ENCODE results near the gene ARMC5. TPM values are rescaled to one million over a fixed set of nuclear protein-coding genes. Genes with fewer than 3 reads are reported as not detected.

Gene ARMC5
- total RNA-seq, 2 experiments from 2014 or later, result 18.9 to 19.1 TPM

DNA sequence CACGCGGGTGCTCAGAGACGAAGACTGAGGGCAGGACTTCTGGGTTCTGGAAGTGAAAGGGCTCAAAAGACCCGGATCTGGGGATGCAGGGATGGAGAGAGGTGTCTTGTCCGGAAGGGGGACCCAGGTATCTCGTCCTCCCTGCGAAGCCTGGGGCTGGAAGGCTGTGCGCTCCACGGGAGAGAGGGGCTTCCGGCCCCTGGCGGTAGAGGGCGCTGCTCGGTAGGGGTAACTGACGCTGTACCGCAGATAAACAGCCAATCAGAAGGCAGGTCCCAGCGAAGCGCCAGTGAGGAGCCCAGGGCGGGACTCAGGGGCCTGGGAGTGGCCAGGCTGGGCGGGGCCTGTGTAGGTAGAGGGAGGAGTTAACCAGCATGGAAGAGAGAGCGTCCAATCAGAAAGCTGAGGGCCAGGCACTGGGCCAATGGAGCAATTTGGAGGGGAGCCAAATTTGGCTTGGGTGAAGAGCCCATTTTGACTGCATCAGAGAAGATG, 13.5 kb downstream of the ARMC5 start:
- Mint-ChIP-seq H3K27ac (no peak overlapping the region), H3K4me1 (ENCODE audit: low read depth) (peaks cover 30% of the 10 kb centered on the region), H3K27me3 (ENCODE audit: low read depth) (peaks cover 35% of the 10 kb centered on the region), H3K36me3 (ENCODE audit: low read depth) (peaks cover 3% of the 10 kb centered on the region), H3K4me3 (peak overlapping the region; percentile 58), H3K9me3 (ENCODE audit: insufficient read depth) (no peaks in the 10 kb centered on the region)
- POLR2A ChIA-PET, result no interaction called here
- DNase-seq, result peak; percentile 46
- CTCF ChIA-PET, result no interaction called here
- peak; percentile 19 for ATAC-seq

DNA sequence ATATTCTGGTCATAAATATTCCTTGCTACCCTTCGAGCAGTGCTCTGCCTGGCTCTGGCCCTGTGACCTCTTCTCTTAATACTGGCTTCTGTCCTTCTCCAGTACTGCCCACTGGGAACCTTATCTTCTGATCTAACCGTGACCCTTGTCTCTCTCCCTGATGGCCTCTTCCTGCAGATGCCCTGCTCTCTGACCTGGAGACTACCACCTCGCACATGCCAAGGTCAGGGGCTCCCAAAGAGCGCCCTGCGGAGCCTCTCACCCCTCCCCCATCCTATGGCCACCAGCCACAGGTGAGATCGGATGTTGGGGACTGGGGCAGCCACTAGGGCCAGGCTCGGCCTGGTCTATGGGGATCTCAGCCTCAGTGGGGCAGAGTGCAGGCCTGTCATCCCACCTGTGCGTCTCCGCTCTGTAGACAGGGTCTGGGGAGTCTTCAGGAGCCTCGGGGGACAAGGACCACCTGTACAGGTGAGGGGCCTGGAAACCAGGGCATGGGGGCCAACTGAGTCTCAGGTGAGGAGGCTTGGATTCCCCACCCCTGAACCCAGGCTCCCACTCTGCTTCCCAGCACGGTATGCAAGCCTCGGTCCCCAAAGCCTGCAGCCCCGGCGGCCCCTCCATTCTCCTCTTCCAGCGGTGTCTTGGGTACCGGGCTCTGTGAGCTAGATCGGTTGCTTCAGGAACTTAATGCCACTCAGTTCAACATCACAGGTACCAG, 14.1 kb downstream of the ARMC5 start:
- H3K4me3 Mint-ChIP-seq, result no peak overlapping the region
- ChIA-PET POLR2A (no interaction called here), CTCF (interaction anchor here (1.4 to 2.5 kb wide), 2 partner anchors 13 to 31 kb away, joined by 3 to 17 read pairs; partner anchors contain the start of gene ZNF843)
- H3K27me3 Mint-ChIP-seq (ENCODE audit: low read depth), result peaks cover 35% of the 10 kb centered on the region
- H3K27ac Mint-ChIP-seq, result no peak overlapping the region
- H3K9me3 Mint-ChIP-seq (ENCODE audit: insufficient read depth), result no peaks in the 10 kb centered on the region
- peaks cover 28% of the 10 kb centered on the region for H3K4me1 Mint-ChIP-seq (ENCODE audit: low read depth)
- peaks cover 3% of the 10 kb centered on the region for H3K36me3 Mint-ChIP-seq (ENCODE audit: low read depth)
- ATAC-seq (no peak), DNase-seq (no peak)

DNA sequence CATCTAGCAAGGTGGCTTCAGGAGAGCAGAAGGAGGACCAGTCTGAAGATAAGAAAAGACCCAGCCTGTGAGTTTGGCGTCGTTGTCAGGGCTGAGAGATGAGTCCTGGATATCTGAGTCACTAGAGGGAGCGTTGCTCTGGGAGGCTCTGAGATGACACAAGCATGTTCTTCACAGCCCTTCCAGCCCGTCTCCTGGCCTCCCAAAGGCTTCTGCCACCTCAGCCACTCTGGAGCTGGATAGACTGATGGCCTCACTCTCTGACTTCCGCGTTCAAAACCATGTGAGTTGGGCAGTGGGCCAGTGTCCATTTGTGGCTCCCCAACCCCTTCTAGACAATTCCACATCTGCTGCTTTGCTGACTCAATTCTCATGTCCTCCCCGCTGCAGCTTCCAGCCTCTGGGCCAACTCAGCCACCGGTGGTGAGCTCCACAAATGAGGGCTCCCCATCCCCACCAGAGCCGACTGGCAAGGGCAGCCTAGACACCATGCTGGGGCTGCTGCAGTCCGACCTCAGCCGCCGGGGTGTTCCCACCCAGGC, 14.9 kb downstream of the ARMC5 start:
- Mint-ChIP-seq H3K4me1 (ENCODE audit: low read depth) (peaks cover 27% of the 10 kb centered on the region), H3K36me3 (ENCODE audit: low read depth) (peaks cover 3% of the 10 kb centered on the region), H3K9me3 (ENCODE audit: insufficient read depth) (no peaks in the 10 kb centered on the region), H3K27me3 (ENCODE audit: low read depth) (peaks cover 39% of the 10 kb centered on the region), H3K4me3 (no peak overlapping the region), H3K27ac (no peak overlapping the region)
- ChIA-PET CTCF (interaction anchor here (1.4 to 2.5 kb wide), 3 partner anchors 14 to 394 kb away, joined by 3 to 17 read pairs (median 5); partner anchors contain the start of gene ZNF843), POLR2A (interaction anchor here (1.2 kb wide), 2 partner anchors 14 to 17 kb away, joined by 3 read pairs; no protein-coding TSS in a partner anchor)
- no peak for ATAC-seq
- no peak for DNase-seq

DNA sequence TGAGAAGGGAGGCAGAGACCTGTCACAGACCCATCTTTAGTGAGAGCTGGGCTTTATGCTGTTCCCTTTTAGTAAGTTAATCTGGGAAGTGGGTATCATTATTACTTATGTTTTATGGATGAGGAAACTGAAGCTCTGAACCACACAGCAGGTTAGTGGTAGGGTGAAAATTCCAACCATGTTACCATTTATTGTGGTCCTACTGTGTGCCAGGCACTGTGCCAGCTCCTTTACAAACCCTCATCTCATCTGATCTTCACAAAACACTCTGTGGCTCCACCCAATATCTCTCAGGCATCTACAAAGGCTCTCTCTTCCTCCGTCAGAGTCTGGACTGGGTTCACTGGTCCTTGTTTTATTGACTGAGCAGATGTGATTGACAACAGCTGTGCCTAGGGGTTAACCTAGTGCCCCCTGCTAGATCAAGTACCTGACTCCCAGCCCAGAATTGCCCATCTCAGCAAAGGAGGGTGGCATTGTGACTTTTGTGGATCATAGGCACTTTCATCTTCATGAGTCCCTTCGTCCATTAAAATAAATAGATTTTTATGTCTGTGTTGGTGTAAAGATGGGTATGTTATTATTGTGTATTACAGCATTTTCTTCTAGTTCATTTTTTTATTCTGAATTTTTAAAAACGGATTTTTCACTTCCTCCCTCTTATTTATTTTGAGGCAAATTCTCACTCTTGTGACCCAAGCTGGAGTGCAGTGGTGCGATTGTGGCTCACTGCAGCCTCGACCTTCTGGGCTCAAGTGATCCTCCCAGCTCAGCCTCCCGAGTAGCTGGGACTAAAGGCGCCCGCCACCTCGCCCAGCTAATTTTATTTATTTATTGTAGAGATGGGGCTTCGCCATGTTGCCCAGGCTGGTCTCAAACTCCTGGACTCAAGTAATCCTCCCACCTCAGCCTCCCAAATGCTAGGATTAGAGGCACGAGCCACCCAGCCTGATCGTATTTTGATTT, 15.8 kb downstream of the ARMC5 start:
- ChIA-PET POLR2A (interaction anchor here (1.2 to 2.7 kb wide), 5 partner anchors 12 to 398 kb away, joined by 3 to 9 read pairs (median 4); partner anchors contain the start of gene ZNF267), CTCF (interaction anchor here (1.4 to 2.5 kb wide), 3 partner anchors 14 to 394 kb away, joined by 3 to 17 read pairs (median 5); partner anchors contain the start of gene ZNF843)
- no peak overlapping the region for H3K27ac Mint-ChIP-seq
- H3K36me3 Mint-ChIP-seq (ENCODE audit: low read depth), result peaks cover 3% of the 10 kb centered on the region
- no peak for ATAC-seq
- H3K4me1 Mint-ChIP-seq (ENCODE audit: low read depth), result peaks cover 27% of the 10 kb centered on the region
- no peak for DNase-seq
- no peaks in the 10 kb centered on the region for H3K9me3 Mint-ChIP-seq (ENCODE audit: insufficient read depth)
- peaks cover 42% of the 10 kb centered on the region for H3K27me3 Mint-ChIP-seq (ENCODE audit: low read depth)
- no peak overlapping the region for H3K4me3 Mint-ChIP-seq

DNA sequence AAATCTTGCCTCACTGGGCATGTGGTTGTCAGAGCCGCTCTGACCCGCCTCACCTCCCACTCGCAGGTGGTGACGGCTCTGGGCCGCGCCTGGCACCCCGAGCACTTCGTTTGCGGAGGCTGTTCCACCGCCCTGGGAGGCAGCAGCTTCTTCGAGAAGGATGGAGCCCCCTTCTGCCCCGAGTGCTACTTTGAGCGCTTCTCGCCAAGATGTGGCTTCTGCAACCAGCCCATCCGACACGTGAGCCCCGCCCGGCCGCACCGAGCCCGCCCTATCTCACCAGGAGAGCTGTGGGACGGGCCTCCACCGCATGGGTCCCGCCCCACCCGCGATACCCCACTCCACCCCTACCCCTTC, 16.6 kb downstream of the ARMC5 start:
- no peak for DNase-seq
- no peaks in the 10 kb centered on the region for H3K9me3 Mint-ChIP-seq (ENCODE audit: insufficient read depth)
- ATAC-seq, result no peak
- H3K4me1 Mint-ChIP-seq (ENCODE audit: low read depth), result peaks cover 27% of the 10 kb centered on the region
- H3K36me3 Mint-ChIP-seq (ENCODE audit: low read depth), result peaks cover 3% of the 10 kb centered on the region
- peak overlapping the region; percentile 72 for H3K27ac Mint-ChIP-seq
- peak overlapping the region; percentile 79 for H3K4me3 Mint-ChIP-seq
- ChIA-PET POLR2A (interaction anchor here (1.2 to 2.7 kb wide), 4 partner anchors 12 to 397 kb away, joined by 4 to 9 read pairs (median 4); partner anchors contain the start of genes ARMC5 and ZNF267), CTCF (interaction anchor here (2.5 kb wide), 1 partner anchor 15 kb away, joined by 17 read pairs; no protein-coding TSS in a partner anchor)
- H3K27me3 Mint-ChIP-seq (ENCODE audit: low read depth), result peaks cover 47% of the 10 kb centered on the region

DNA sequence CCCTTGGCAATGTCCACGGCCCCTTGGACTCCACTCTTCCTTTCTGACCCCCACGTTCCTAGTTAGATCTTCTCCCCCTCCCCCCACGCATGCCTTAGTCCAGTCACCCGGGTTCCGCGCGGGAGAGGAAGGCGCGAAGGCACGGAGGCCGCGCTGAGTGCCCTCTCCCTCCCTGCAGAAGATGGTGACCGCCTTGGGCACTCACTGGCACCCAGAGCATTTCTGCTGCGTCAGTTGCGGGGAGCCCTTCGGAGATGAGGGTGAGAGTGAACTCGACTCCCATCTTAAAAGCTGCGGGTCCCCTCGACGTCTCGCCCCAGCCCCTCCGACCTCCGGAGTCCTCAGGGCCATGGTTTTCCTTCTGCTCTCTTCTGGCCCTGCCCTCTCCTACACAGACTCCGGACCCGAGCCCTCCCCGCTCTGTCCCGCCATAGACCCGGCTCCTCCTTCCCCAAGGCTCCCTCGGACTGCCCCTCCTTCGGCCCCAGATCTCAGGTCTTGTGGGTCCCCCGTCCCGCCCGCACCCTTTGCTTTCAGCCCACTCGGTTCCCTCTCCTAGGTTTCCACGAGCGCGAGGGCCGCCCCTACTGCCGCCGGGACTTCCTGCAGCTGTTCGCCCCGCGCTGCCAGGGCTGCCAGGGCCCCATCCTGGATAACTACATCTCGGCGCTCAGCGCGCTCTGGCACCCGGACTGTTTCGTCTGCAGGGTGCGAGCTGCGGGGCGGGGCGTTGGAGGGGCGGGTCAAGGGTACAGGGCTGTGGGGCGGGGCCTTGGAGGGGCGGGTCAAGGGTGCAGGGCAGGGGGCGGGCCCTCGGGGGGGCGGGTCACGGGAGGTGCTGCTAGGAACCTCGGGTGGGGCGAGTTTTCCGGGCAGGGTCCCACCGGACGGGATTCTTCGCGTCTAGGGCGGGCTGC, 17.3 kb downstream of the ARMC5 start:
- ATAC-seq (peak; percentile 90), DNase-seq (peak; percentile 92)
- Mint-ChIP-seq H3K4me3 (peak overlapping the region; percentile 79), H3K36me3 (ENCODE audit: low read depth) (no peaks in the 10 kb centered on the region), H3K9me3 (ENCODE audit: insufficient read depth) (no peaks in the 10 kb centered on the region), H3K27me3 (ENCODE audit: low read depth) (peaks cover 44% of the 10 kb centered on the region), H3K27ac (peak overlapping the region; percentile 72), H3K4me1 (ENCODE audit: low read depth) (peaks cover 27% of the 10 kb centered on the region)
- POLR2A ChIA-PET, result interaction anchor here (0.6 to 2.7 kb wide), 6 partner anchors 11 to 510 kb away, joined by 3 to 9 read pairs (median 4); partner anchors contain the start of gene ARMC5
- CTCF ChIA-PET, result interaction anchor here (1.7 to 2.5 kb wide), 3 partner anchors 16 to 18 kb away, joined by 4 to 17 read pairs (median 11); partner anchors contain the start of gene ARMC5

DNA sequence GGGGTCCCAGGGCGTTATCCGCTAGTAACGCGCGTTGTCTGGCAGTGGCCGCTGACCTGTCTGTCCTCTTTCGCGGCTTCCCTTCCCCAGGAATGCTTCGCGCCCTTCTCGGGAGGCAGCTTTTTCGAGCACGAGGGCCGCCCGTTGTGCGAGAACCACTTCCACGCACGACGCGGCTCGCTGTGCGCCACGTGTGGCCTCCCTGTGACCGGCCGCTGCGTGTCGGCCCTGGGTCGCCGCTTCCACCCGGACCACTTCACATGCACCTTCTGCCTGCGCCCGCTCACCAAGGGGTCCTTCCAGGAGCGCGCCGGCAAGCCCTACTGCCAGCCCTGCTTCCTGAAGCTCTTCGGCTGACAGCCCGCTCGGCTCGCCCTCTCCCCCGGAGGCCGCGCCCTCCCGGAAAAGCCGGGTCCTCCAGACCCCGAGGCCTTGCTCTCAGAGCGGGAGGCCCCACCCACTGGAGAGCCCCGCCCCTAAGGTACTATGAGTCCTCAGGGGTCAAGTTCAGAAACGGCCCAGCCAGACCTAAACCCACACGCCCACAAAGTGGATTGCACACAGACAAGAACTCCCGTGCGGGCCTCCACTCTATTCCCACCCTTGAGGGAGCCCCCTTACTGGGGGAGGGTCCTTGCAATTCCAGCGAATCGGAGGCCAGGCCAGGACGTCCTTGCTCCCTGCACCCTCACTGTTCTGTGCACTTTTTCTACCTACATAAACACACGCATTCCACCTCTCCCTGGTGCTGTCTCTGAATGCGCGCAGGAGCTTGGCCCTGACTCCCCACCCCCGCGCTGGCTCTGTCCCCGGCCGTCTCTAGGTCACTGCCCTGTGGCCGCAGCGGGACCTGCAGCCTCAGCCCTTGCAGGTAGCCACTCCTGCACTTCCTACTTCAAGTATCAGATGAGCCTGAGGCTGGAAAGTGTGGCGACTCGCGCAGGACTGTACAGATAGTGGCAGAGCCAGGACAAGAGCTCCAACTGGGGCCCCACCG, 18.2 kb downstream of the ARMC5 start:
- DNase-seq, result peak; percentile 51
- Mint-ChIP-seq H3K4me3 (peak overlapping the region; percentile 79), H3K27me3 (ENCODE audit: low read depth) (peaks cover 44% of the 10 kb centered on the region), H3K36me3 (ENCODE audit: low read depth) (no peaks in the 10 kb centered on the region), H3K27ac (no peak overlapping the region), H3K9me3 (ENCODE audit: insufficient read depth) (no peaks in the 10 kb centered on the region), H3K4me1 (ENCODE audit: low read depth) (peaks cover 26% of the 10 kb centered on the region)
- ATAC-seq, result peak; percentile 33
- ChIA-PET CTCF (interaction anchor here (1.7 to 1.9 kb wide), 2 partner anchors 17 to 19 kb away, joined by 4 to 11 read pairs; partner anchors contain the start of gene ARMC5), POLR2A (interaction anchor here (0.6 to 2.7 kb wide), 7 partner anchors 10 to 511 kb away, joined by 3 to 9 read pairs (median 4); partner anchors contain the start of gene ARMC5)

DNA sequence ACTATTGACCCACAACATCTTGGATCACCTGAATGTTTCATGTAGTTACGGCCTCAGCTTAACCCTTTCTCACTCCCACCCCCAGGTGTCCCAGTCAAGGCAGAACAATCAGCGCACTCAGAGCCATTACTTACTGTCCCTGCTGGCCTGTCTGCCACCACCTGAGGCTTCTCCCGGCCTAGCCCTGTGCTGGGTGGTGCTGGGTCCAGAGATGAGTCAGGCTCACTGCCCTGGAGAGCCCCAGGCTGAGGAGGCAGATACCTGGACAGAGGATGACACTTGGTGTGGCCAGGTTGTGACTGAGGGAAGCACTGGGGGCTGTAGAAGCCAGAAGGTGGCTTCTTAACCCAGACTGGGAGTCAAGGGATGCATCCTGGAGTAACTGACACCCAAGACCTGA, 19.7 kb downstream of the ARMC5 start:
- Mint-ChIP-seq H3K27me3 (ENCODE audit: low read depth) (peaks cover 34% of the 10 kb centered on the region), H3K4me1 (ENCODE audit: low read depth) (peaks cover 21% of the 10 kb centered on the region), H3K9me3 (ENCODE audit: insufficient read depth) (no peaks in the 10 kb centered on the region), H3K36me3 (ENCODE audit: low read depth) (no peaks in the 10 kb centered on the region), H3K4me3 (no peak overlapping the region), H3K27ac (no peak overlapping the region)
- DNase-seq (no peak), ATAC-seq (no peak)
- CTCF ChIA-PET, result interaction anchor here (1.9 kb wide), 1 partner anchor 18 kb away, joined by 8 read pairs; no protein-coding TSS in a partner anchor
- POLR2A ChIA-PET, result interaction anchor here (1.0 kb wide), 2 partner anchors 20 to 29 kb away, joined by 3 to 4 read pairs; partner anchors contain the start of gene RUSF1

DNA sequence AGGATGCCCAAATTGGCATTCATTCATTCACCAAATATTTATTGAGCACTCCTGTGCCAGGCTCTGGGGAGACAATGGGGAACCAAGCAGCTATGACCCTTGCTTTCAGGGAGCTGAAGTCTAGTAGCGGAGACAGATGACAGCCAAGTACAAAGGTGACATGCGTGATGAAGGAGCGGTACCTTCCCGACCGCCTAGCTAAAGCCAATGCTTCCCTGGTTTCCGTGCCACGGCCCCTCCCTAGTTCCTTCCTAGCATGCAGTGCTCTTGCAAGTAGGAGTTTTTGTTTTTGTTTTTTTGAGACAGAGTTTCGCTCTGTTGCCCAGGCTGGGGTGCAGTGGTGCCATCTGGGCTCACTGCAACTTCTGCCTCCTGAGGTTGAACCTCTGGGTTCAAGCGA, 20.4 kb downstream of the ARMC5 start:
- Mint-ChIP-seq H3K9me3 (ENCODE audit: insufficient read depth) (no peaks in the 10 kb centered on the region), H3K36me3 (ENCODE audit: low read depth) (no peaks in the 10 kb centered on the region), H3K4me1 (ENCODE audit: low read depth) (peaks cover 21% of the 10 kb centered on the region), H3K27me3 (ENCODE audit: low read depth) (peaks cover 32% of the 10 kb centered on the region), H3K27ac (no peak overlapping the region), H3K4me3 (no peak overlapping the region)
- ChIA-PET CTCF (interaction anchor here (1.9 kb wide), 1 partner anchor 19 kb away, joined by 8 read pairs; no protein-coding TSS in a partner anchor), POLR2A (interaction anchor here (1.0 kb wide), 2 partner anchors 19 to 29 kb away, joined by 3 to 4 read pairs; partner anchors contain the start of gene RUSF1)
- DNase-seq (no peak), ATAC-seq (no peak)

Data from activated CD8-positive, alpha-beta T cell treated with anti-CD3 and anti-CD28 coated beads, Interleukin-2, amount 10 ng/mL, durations not matched to agents 7 days and 5 days (primary cell).